NB4 (cell line): Measurements from ENCODE around the gene CDK2.
A peak's percentile ranks its signal among the peaks of the same experiment; 100 is the strongest.
"Not testable (repeated sequence)": the region's sequence is repeated elsewhere in the genome, so short reads cannot be mapped to it uniquely, and the experiment has no call there.

Source experiments
- DNase-seq: peaks from one replicate; pipeline ENCODE4 v3.0.0; 2010; ENCODE audit warnings: low read depth
- H3K4me3 ChIP-seq: one replicate; pipeline ENCODE4 v1.5.1; 2011; ENCODE audit warnings: mild to moderate bottlenecking, low read depth, low read length, moderate library complexity
- CTCF ChIP-seq: IDR thresholded peaks from one replicate; pipeline ENCODE4 v1.5.1; 2012; ENCODE audit warnings: low read depth, low read length
- MAX ChIP-seq: IDR thresholded peaks from 2 replicates; pipeline ENCODE4 v1.6.1; 2011; ENCODE audit warnings: low read depth, low read length
- MYC ChIP-seq: IDR thresholded peaks from 2 replicates; pipeline ENCODE4 v1.6.1; 2011; ENCODE audit warnings: low read depth, low read length
- POLR2A ChIP-seq: IDR thresholded peaks from 2 replicates; pipeline ENCODE4 v1.6.1; 2011; ENCODE audit warnings: mild to moderate bottlenecking; ENCODE audit not compliant: insufficient read length; ENCODE audit errors: extremely low read depth

The CDK2 gene

GRCh38 chr12:55982319-55982936 lies 15.8 kb downstream of the CDK2 start:
- DNase-seq = peak; percentile 93
- H3K4me3 ChIP-seq = no peak overlapping the region
- TF ChIP-seq MYC (peak; percentile 40), CTCF (no peak), POLR2A (no peak), MAX (peak; percentile 55; the same call in 1 of the 2 replicates)

- TF ChIP-seq CTCF = no peak
- TF ChIP-seq POLR2A = no peak
- no peak for TF ChIP-seq MYC
- DNase-seq = peak; percentile 63
- H3K4me3 ChIP-seq = no peak overlapping the region
Measured at GRCh38 chr12:55983232-55983842, 16.7 kb downstream of the CDK2 start.

GRCh38 chr12:55984861-55985260 lies 18.2 kb downstream of the CDK2 start:
- no peak overlapping the region for H3K4me3 ChIP-seq
- no peak for DNase-seq
- TF ChIP-seq MYC (no peak), CTCF (no peak), MAX (no peak), POLR2A (no peak)

GRCh38 chr12:55985341-55985740 lies 18.7 kb downstream of the CDK2 start:
- TF ChIP-seq CTCF = no peak
- no peak for TF ChIP-seq POLR2A
- no peak for TF ChIP-seq MAX
- TF ChIP-seq MYC = no peak
- no peak for DNase-seq
- H3K4me3 ChIP-seq = no peak overlapping the region

GRCh38 chr12:55985976-55986375 lies 19.3 kb downstream of the CDK2 start:
- DNase-seq, H3K4me3 ChIP-seq: not testable (repeated sequence)

GRCh38 chr12:55991110-55991509 lies 24.5 kb downstream of the CDK2 start:
- TF ChIP-seq CTCF = no peak
- no peak for TF ChIP-seq MAX
- TF ChIP-seq MYC = no peak
- TF ChIP-seq POLR2A = no peak
- DNase-seq = no peak
- no peak overlapping the region for H3K4me3 ChIP-seq
